ENCODE results near the gene SPEF1. TPM values are rescaled to one million over a fixed set of nuclear protein-coding genes. Genes with fewer than 3 reads are reported as not detected.

SPEF1 gene
- total and polyA plus RNA-seq, 8 donors, result 0.20 to 1.7 (median 0.53) TPM

- no peak for FAIRE-seq
- H3K27me3 ChIP-seq, result no peaks in the 10 kb centered on the region
- H3K4me1 ChIP-seq, result peaks cover 10 to 39% (median 28%) of the 10 kb centered on the region in 3 donors
- peak in 5 of 6 donors; percentile 38 to 88 (median 51) for DNase-seq
- peak overlapping the region; percentile 44 to 66 (median 52) for H3K4me3 ChIP-seq
- ATAC-seq, result peak in 1 of 4 donors; percentile 1
- TF ChIP-seq, protein P1, sequence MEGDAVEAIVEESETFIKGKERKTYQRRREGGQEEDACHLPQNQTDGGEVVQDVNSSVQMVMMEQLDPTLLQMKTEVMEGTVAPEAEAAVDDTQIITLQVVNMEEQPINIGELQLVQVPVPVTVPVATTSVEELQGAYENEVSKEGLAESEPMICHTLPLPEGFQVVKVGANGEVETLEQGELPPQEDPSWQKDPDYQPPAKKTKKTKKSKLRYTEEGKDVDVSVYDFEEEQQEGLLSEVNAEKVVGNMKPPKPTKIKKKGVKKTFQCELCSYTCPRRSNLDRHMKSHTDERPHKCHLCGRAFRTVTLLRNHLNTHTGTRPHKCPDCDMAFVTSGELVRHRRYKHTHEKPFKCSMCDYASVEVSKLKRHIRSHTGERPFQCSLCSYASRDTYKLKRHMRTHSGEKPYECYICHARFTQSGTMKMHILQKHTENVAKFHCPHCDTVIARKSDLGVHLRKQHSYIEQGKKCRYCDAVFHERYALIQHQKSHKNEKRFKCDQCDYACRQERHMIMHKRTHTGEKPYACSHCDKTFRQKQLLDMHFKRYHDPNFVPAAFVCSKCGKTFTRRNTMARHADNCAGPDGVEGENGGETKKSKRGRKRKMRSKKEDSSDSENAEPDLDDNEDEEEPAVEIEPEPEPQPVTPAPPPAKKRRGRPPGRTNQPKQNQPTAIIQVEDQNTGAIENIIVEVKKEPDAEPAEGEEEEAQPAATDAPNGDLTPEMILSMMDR (IDR thresholded peaks at IDR 0.05), result no peak
- intact Hi-C loops (cut with DNase I), result loop anchor here in 1 of 3 donors (5.0 kb wide), 1 partner anchor 37 kb away; the partner anchor contains the start of gene AP5S1
- H3K36me3 ChIP-seq, result no peaks in the 10 kb centered on the region
- peak overlapping the region; percentile 46 to 65 (median 56) for H3K27ac ChIP-seq
- WGBS, 2 donors, result 23 to 27% methylated on average over 38 to 79 of the region's 79 CpGs
- H3K9me3 ChIP-seq, result no peaks in the 10 kb centered on the region
Observed at GRCh38 chr20:3785240-3786125, 4.2 kb upstream of the SPEF1 start.

DNA sequence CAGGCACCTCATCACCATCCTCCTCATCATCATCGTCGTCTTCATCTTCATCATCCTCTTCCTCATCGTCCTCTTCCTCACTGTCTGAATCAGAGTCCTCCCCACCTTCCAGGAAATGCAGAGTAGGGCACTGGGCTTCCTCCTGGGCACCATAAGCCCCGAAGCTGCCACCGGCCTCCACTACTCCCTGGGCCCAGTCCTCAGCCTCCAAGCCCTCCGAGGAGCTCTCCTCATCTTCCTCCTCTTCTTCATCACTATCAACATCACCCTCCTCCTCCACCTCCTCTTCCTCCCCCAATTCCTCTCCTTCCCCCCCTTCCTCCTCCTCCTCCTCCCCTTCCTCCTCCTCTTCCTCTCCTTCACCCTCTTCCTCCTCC is 3.6 kb upstream of the SPEF1 start:
- H3K9me3 ChIP-seq, result no peaks in the 10 kb centered on the region
- peak overlapping the region in 2 of 4 donors; percentile 59 to 66 for H3K4me3 ChIP-seq
- intact Hi-C loops (cut with DNase I), result loop anchor here in 1 of 3 donors (5.0 kb wide), 1 partner anchor 37 kb away; the partner anchor contains the start of gene AP5S1
- TF ChIP-seq, protein P1 (IDR thresholded peaks at IDR 0.05), result no peak
- no peaks in the 10 kb centered on the region for H3K36me3 ChIP-seq
- 86 to 87% methylated on average over 6 of the region's 6 CpGs for WGBS, 2 donors
- DNase-seq (peak in 1 of 6 donors; percentile 53), ATAC-seq (no peak), FAIRE-seq (no peak)
- H3K27ac ChIP-seq, result no peak overlapping the region
- H3K27me3 ChIP-seq, result no peaks in the 10 kb centered on the region
- H3K4me1 ChIP-seq, result peaks cover 10 to 39% (median 28%) of the 10 kb centered on the region in 3 donors

- ATAC-seq (no peak), DNase-seq (peak in 2 of 6 donors; percentile 21 to 72), FAIRE-seq (no peak)
- Histone ChIP-seq H3K9me3 (no peaks in the 10 kb centered on the region), H3K4me1 (peaks cover 10 to 39% (median 28%) of the 10 kb centered on the region in 3 donors), H3K27ac (no peak overlapping the region), H3K36me3 (no peaks in the 10 kb centered on the region), H3K27me3 (no peaks in the 10 kb centered on the region), H3K4me3 (peak overlapping the region in 1 of 4 donors; percentile 59)
- TF ChIP-seq, protein P1 (IDR thresholded peaks at IDR 0.05), result no peak
- 79 to 87% methylated on average over 17 of the region's 17 CpGs for WGBS, 2 donors
- intact Hi-C loops (cut with DNase I), result no loop called here
Observed at GRCh38 chr20:3784216-3784853, 3.1 kb upstream of the SPEF1 start.

- WGBS, 2 donors, result 54 to 63% methylated on average over 9 to 10 of the region's 10 CpGs
- TF ChIP-seq, protein P1 (IDR thresholded peaks at IDR 0.05), result no peak
- Histone ChIP-seq H3K36me3 (no peaks in the 10 kb centered on the region), H3K4me1 (peaks cover 10 to 39% (median 28%) of the 10 kb centered on the region in 3 donors), H3K27ac (no peak overlapping the region), H3K27me3 (no peaks in the 10 kb centered on the region), H3K4me3 (no peak overlapping the region), H3K9me3 (no peaks in the 10 kb centered on the region)
- intact Hi-C loops (cut with DNase I), result no loop called here
- ATAC-seq (no peak), DNase-seq (peak in 2 of 6 donors; percentile 13 to 53), FAIRE-seq (no peak)
Observed at GRCh38 chr20:3783511-3784195, 2.4 kb upstream of the SPEF1 start.
